GM19193 (cell line): Measurements from ENCODE around the gene UQCC3.

Experiments used
- POLR2A ChIP-seq: IDR thresholded peaks from 4 replicates; pipeline ENCODE4 v1.6.1; 2011; ENCODE audit not compliant: insufficient read depth, insufficient read length; ENCODE audit errors: extremely low read depth

UQCC3 gene

GRCh38 chr11:62654297-62654696, 17.2 kb upstream of the UQCC3 start:
- no peak for TF ChIP-seq POLR2A

- TF ChIP-seq POLR2A: no peak
Observed at GRCh38 chr11:62656796-62657429, 14.6 kb upstream of the UQCC3 start.

DNA sequence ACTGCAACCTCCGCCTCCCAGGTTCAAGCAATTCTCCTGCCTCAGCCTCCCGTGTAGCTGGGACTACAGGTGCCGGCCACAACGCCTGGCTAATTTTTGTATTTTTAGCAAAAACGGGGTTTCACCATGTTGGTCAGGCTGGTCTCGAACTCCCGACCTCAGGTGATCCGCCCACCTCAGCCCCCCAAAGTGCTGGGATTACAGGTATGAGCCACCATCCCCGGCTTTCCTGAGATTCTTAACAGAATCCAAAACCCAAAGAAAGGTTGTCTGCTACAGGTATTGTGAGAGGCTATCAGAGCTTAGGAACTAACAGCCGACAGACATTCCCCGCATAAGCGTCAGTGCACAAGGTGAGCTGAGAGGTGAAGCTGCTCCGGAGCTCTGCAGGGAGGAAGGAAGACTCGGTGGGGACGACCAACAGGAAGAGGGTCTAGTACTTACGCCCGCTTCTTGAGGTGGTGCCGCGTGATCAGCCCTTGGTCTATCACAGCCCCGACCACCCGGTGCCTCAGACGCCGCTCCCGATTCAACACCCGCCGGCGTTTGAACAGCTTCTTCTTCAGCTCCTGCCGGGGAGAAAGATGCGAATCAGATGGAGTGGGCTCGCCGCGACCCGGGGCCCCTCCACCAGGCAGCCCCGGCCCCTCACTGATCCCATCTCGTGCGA, 6.9 kb upstream of the UQCC3 start:
- TF ChIP-seq POLR2A: no peak

DNA sequence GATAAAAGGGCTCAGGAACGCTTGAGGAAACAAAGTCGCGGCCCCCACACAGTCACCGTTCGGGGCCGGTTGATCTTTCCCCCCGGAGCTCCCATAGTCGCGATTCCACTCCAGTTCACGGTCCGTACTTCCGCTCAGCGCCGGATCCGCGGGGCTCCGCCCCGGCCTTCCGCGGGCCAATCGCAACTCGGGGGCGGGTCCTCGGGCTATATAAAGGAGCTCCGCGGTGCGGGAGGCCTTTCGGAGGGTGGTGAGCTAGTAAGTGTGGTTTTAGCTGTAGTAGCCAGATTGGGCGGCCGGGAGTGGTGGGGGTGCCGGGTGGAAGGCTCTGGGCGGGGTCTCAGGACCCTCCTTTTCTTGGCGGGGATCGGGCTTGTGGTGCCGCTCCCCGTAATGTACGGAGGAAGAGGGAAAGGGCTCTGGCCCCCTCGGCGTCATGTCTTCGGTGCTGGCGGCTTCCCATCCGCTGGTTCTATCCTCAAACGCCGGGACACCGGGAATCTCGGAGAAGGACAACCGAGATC, 6.3 kb upstream of the UQCC3 start, which contains the start of the genes C11orf98 and CSKMT:
Gene C11orf98 (minus strand): TSS at position 136 of the 524 bp plus-strand sequence. CDS start 41 bp downstream, at position 95.
Gene CSKMT (plus strand): TSS at position 238 of the 524 bp plus-strand sequence. CDS start 568 bp downstream, outside the sequence.
- TF ChIP-seq POLR2A: peak; percentile 100

- no peak for TF ChIP-seq POLR2A
Observed at GRCh38 chr11:62665599-62666258, 5.7 kb upstream of the UQCC3 start.

GRCh38 chr11:62666259-62666926, 5.1 kb upstream of the UQCC3 start:
- TF ChIP-seq POLR2A: peak; percentile 51

DNA sequence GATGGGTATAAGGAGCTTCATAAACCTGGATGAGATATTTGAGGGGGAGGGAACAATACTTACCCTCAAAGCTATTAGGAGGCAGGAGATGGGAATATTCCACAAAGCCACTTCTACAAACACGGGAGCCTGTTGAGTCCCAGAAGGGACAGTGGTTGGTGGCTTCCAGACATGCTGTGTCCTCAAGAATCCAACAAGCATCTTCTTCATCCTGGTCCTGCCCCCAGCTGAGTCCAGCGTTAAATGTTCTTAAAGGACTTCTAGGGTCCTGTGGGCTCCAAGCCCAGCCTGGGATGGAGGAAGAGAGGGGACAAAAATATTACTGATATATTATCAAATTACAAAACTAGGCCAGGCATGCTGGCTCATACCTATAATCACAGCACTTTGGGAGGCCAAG, 4.0 kb upstream of the UQCC3 start:
- peak; percentile 36 for TF ChIP-seq POLR2A

GRCh38 chr11:62669420-62670161, 1.9 kb upstream of the UQCC3 start:
- TF ChIP-seq POLR2A: no peak

DNA sequence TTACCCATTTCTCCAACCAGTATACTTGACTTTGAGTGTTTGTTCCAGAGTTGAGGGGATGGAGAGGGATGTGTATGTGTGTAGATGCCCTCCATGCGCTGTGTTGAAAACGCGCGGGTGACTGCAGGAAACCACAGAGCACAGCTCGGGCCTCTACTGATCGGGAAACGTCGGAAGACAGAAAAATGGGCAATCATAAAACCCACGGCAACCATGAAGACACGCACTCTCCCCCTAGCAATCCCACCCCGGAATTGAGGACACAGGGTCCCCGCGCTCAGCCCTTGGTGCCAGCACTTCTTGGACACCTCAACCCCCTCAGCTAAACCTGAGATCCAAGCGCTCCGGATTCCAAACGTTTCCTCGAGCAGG, 251 bp upstream of the UQCC3 start:
- no peak for TF ChIP-seq POLR2A

DNA sequence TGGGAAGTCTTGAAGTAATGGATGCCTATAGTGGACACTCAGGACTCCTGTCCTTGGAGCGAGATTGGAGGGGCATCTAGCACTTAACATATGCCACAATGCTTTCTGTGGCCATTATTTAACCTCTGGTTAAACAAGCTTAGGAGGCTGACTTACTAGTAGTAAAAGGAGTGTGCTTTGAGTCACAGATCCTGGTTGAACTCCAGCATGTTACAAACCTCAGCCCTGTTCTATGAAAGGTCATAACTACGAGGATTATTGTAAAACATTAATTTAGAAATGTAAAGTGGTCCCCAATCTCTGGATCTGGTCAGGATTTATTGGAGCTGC, 1.7 kb downstream of the UQCC3 start:
- no peak for TF ChIP-seq POLR2A

DNA sequence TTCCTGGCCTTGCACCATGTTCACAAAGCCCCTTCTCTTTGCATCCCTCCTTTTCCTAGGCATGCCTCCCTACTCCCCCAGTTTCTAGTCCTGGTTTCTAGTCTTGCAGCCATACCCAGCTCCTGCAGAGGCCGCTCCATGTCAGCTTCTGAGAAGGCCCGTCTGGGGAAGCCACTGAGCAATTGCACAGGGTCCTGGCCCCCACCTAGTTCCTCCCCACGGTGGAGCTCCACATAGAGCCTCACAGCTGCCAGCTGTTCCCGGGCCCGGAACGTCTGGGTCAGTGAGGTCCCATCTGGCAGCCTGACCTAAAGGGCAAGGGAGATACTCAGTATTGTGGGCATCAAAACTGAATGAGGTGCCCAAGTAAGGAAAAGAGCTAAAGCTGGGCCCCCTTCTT, 5.2 kb downstream of the UQCC3 start:
- no peak for TF ChIP-seq POLR2A

DNA sequence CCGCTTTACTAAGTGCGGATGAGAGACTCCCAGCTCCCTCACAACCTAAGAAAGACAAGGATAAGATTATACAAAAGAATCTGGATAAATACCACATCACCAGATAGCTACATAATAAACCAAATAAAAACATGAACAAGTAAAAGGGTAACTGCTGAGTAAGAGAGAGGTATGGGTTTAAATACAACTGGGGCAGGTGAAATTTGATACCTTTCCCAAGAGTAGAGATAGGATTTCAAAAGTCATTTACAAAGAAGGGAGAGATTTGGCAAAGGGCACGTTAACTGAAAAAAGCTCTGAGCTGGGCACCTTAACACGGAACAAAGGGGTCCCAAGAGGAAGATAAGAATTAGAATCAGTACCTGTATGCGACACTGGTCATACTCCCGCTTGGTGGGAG, 5.7 kb downstream of the UQCC3 start:
- TF ChIP-seq POLR2A: no peak

- no peak for TF ChIP-seq POLR2A
Observed at GRCh38 chr11:62677714-62678113, 6.2 kb downstream of the UQCC3 start.

- TF ChIP-seq POLR2A: no peak
Observed at GRCh38 chr11:62678433-62678769, 6.9 kb downstream of the UQCC3 start.
